Activated CD4-positive, CD25-positive, alpha-beta regulatory T cell treated with anti-CD3 and anti-CD28 coated beads, Interleukin-2, amount 50 U/mL, for 16 hours (primary cell): Measurements from ENCODE around the gene MKRN3.

Source experiments
- DNase-seq: peaks from one replicate; pipeline ENCODE4 v3.0.0-alpha.2; 2020; ENCODE audit warnings: low read depth, low spot score

MKRN3 gene

DNA sequence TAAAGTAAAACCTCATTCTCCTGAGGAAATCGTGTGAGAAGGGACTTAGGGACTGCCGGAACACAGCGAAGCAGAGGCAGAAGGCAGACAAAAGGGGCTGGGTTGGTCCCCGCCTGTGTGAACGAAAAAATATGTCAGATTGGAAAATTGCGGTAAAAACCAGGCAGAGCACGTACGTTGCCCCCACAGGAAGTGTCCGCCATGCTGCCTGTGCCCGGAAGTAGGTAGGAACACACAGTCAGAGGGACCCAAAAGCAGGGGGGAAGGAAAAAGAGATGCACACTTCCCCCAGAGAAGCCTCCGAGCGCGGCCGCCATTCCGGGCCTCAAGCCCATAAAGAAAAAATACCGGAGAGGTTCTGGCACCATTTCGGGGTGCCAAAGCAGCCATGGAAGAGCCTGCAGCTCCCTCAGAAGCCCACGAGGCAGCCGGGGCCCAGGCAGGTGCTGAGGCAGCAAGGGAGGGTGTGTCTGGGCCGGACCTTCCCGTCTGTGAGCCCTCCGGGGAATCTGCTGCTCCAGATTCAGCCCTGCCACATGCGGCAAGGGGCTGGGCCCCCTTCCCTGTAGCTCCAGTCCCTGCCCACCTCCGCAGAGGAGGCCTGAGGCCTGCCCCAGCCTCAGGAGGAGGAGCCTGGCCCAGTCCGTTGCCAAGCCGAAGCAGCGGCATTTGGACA is at the start of gene MKRN3:
Gene MKRN3 (plus strand): TSS at position 280 of the 676 bp plus-strand sequence. CDS start 109 bp downstream, at position 389.
- peak; percentile 6 for DNase-seq

DNA sequence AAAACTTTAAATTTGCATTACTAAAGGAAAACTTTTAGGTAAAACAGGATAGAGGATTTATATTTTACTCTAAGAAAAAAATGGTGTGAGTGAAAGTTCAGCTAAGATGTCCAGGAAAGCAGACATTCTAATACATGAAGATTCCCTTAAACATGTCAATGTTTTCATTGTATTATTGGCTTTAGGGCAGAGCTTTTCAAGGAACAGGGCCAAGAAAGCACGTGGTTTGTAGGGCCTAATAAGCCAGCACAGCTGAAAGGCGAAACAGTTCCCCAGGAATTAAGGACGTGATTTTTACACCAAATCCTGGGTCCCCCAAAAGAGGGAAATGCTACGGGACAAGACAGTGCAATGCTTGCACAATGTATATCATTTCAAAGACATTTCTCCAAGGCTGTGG is 48.6 kb upstream of the MKRN3 start:
- no peak for DNase-seq

GRCh38 chr15:23518104-23518503 is 47.4 kb upstream of the MKRN3 start:
- DNase-seq: no peak

GRCh38 chr15:23524816-23525215 is 40.7 kb upstream of the MKRN3 start:
- DNase-seq: no peak

- DNase-seq: no peak
Measured at GRCh38 chr15:23529891-23530290, 35.6 kb upstream of the MKRN3 start.

DNA sequence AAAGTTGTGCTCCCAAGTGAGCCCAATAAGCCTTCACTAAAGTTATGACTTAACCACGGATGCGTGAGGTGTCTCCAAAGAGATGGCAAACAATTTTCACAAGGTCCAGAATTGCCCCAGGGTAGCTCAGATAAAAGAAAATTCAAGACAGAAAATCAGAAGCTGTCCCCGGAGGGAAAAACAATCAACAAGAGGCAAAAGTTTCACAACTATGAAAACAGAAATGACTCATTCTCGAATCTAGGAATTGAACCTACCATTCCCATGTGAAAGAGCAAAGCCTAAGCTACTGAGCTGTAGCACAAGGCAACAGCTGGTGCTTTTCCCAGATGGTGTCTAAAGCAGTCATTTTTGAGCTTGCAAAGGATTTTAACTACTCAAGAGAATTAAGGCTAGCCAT is 33.5 kb upstream of the MKRN3 start:
- DNase-seq: no peak

- DNase-seq: no peak
Measured at GRCh38 chr15:23536659-23537058, 28.8 kb upstream of the MKRN3 start.

DNA sequence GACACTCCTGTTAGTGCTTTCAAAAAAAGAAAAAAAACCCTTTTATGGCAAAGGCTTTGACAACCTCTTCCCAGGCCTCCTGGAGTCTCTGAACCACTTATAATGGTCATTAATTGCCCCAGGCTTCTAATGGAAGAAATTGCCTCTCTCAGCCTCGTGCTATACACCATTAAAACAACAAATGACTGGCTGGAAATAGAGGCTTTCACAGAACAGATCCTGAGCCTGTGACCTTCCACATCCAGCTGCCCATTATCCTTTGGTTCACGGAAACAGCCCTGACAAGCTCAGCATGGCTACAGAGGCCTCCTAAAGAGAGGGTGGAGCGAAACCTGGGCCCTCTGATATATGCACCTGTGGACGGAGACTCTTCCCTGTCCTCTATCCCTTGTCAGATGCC is 26.8 kb upstream of the MKRN3 start:
- no peak for DNase-seq

DNA sequence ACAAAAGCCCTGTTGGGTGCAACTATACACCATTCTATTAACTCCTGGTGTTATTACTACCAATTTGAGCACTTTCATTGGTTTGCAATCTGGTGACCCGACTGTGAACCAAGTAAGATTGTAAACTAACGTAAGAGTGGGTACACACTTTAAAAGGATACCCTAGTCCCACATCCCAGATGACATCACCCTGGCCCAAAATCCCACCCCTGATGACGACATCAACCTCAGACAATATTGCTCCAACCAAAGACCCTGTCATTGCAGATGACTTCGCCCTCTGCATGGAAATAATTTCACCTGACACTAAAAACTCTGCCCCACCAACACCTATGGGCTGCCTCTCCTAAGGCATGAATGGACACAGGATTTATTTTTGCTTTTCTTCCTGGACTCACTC is 25.6 kb upstream of the MKRN3 start:
- DNase-seq: no peak

- no peak for DNase-seq
Measured at GRCh38 chr15:23546158-23546557, 19.3 kb upstream of the MKRN3 start.

DNA sequence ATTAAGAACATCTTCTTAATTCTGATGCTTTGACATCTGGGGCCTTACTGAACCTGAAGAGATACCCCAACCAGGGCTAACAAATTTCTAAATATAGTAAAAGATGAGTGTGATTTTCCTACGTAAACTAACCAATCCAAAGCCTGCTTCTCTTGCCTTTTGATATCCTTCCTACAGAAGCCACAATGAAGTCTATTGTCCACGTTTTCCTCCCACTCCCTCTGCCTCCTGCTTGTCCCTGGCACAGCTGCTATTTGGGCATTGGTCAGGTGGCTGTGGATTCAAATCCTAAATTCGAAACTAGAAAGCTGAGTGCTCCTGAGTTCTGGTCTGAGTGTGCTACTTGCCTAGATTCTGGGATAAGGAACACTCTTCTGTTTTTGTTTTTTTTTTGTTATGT is 17.4 kb upstream of the MKRN3 start:
- no peak for DNase-seq

DNA sequence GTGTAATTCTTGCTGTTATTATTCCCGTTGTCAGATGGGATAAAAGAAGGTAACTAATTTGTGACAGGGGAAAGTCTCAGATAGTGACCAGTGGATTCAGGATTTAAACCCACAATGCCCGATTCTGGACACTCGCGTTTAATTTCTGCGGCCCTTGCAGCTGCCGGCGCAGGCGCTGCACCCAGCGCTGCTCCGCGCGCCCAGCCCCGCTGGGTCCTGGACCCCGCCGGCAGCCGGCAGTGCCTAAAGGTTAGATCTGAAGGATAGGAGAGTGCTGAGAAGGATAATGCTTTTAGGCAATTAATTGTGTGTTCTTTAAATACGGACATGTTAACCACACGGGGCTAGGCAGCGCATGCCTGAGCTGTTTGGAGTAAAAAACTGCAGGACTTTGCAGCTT is 3.6 kb upstream of the MKRN3 start:
- no peak for DNase-seq

DNA sequence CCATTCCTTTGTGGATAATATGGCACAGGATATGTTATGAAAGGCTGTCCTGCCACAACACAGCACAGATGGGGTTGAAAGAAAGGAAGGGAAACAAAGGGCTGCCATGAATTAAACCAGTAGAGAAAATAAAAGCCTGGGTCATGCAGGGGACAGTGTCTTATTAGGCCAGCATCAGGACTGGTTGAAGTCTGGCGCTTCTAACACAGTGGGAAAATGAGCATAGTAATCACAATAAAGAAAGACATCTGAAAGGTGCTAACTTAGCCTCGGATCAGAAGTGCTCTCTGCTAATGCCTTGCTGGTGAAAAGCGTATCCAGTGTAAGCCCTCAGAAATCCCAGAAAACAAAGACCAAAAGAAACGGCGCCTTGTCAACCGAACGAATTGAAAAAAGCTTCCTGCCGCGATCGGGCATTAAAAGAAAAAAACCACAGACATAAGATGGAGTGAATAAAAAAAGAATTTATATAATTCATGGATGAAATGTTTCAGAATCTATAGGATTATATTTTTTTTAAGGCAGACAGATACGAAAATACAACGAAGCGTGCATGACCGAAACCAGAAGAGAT is 566 bp upstream of the MKRN3 start:
- no peak for DNase-seq

- no peak for DNase-seq
Measured at GRCh38 chr15:23566071-23566554, 639 bp downstream of the MKRN3 start.

DNA sequence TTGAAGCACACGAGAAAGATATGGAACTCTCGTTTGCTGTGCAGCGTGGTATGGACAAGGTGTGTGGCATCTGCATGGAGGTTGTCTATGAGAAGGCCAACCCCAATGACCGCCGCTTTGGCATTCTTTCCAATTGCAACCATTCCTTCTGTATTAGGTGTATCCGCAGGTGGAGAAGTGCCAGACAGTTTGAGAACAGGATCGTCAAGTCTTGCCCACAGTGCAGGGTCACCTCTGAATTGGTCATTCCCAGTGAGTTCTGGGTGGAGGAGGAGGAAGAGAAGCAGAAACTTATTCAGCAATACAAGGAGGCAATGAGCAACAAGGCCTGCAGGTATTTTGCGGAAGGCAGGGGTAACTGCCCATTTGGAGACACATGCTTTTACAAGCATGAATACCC is 1.2 kb downstream of the MKRN3 start:
- DNase-seq: no peak

GRCh38 chr15:23567921-23568320 is 2.4 kb downstream of the MKRN3 start:
- DNase-seq: no peak

DNA sequence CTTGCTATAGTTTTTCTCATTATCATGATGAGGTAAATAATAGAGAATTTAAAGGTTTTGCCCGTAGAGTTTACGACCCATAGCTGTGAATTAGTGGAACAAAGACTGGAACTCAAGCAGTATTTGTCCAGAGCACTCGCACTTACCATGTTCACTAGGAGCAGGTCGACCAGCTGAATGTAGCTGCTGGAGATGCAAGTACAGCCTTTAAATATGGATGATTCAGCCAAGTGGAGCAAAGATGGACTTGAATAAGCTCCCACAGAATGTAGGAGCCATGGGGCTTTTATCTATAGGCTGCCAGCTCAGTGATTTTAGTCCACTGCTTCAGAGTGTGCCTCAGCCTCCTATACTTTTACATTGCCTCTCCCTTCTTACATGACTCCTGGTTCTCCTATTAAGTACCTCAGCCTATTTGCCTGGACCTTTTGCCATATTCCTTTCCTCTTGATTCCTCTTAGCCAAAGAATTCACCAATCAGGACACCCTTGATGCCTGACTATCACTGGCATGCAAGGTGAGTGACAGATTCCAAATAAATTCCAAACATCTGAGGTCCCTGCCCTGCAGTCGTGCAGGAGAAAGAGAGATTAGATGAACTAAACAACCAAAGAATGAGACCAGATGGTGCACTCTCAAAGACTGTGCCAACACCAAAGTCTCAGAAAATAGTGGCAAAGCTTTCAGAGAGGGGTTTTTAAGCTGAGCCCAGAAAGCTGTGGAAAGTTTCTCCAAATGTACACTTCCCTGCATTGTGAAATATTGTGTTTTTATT is 3.9 kb downstream of the MKRN3 start:
- DNase-seq: no peak

GRCh38 chr15:23570486-23570885 is 5.0 kb downstream of the MKRN3 start:
- DNase-seq: no peak

DNA sequence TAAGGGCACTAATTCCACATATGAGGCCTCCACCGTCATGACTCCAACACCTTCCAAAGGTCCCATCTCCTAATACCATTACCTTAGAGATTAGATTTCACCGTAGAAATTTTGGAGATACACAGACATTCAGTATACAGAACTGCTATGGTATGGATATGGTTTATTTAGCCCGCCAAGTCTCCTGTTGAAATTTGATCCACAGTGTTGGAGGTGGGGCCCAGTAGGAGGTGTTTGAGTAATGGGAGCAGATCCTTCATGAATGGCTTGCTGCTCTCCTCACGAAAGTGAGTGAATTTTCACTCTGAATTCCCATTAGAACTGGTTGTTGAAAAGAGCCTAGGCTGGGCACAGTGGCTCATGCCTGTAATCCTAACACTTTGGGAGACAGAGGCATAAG is 7.4 kb downstream of the MKRN3 start:
- DNase-seq: no peak

DNA sequence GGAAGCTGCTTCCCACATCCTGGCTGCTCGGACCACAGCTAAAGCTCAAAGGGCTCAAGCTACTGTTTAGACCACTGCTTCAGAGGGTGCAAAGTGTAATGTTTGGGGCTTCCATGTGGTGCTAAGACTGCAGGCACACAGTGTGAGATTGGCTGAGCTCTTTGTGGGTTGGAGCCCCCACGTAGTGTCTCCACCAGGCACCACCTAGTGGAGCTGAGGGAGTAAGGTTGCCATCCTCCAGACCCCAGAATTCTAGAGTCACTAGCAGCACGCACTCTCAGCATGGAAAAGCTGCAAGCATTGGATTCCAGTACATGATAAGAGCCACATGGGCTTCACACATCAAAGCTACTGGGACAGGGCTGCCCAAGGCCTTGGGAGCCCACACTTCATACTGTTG is 9.3 kb downstream of the MKRN3 start:
- no peak for DNase-seq

GRCh38 chr15:23576061-23576460 is 10.6 kb downstream of the MKRN3 start:
- no peak for DNase-seq

- no peak for DNase-seq
Measured at GRCh38 chr15:23578521-23579150, 13.2 kb downstream of the MKRN3 start.
